ENCODE data around the gene TOMM40L. TPM values are rescaled to one million over a fixed set of nuclear protein-coding genes. Genes with fewer than 3 reads are reported as not detected.

The TOMM40L gene
- total RNA-seq, 4 donors from 2014 or later, result 9.1 to 24.1 (median 16.3) TPM

GRCh38 chr1:161201836-161202712, 23.8 kb upstream of the TOMM40L start, which contains the start of gene NDUFS2:
TSS of gene NDUFS2 (plus strand) at chr1:161202367. CDS start at chr1:161202386, 19 bp downstream.
- peak within 1 kb of the TSS; percentile 92 to 95 (median 94) for H3K27ac ChIP-seq (replicated peaks in 1 of 4)
- peak; percentile 99 for DNase-seq (ENCODE audit: extremely low spot score)
- intact Hi-C loops (cut with DNase I), result no loop called here
- H3K36me3 ChIP-seq, result peaks cover 0 to 38% (median 30%) of the 10 kb centered on the region in 4 donors
- no peaks in the 10 kb centered on the region for H3K9me3 ChIP-seq
- peaks cover 65 to 93% (median 90%) of the 10 kb centered on the region in 4 donors for H3K4me1 ChIP-seq
- no peaks in the 10 kb centered on the region for H3K27me3 ChIP-seq
- peak within 1 kb of the TSS; percentile 71 to 87 (median 76) for H3K4me3 ChIP-seq
- 2% methylated on average over 26 of the region's 53 CpGs for WGBS
- peak; percentile 87 for TF ChIP-seq POLR2A (IDR thresholded peaks at IDR 0.05; ENCODE audit: low read depth)
- peak in 1 of 3 experiments; percentile 19 for TF ChIP-seq CTCF (IDR thresholded peaks at IDR 0.05)
- no peak for TF ChIP-seq EP300 (IDR thresholded peaks at IDR 0.05)
- TF ChIP-seq POLR2AphosphoS5 (IDR thresholded peaks at IDR 0.05), result peak; percentile 92 to 93

- Histone ChIP-seq H3K27ac (replicated peaks in 1 of 4) (peak overlapping the region; percentile 76 to 95 (median 86)), H3K36me3 (peaks cover 25 to 83% (median 68%) of the 10 kb centered on the region in 4 donors), H3K4me1 (peaks cover 63 to 78% (median 71%) of the 10 kb centered on the region in 4 donors)
These were observed 19.3 kb upstream of the TOMM40L start for GRCh38 chr1:161206411-161207140.

GRCh38 chr1:161207173-161207572, 18.7 kb upstream of the TOMM40L start:
- no peaks in the 10 kb centered on the region for H3K9me3 ChIP-seq
- H3K27ac ChIP-seq (replicated peaks in 1 of 4), result peak overlapping the region; percentile 76 to 95 (median 86)
- peaks cover 63 to 74% (median 69%) of the 10 kb centered on the region in 4 donors for H3K4me1 ChIP-seq
- H3K27me3 ChIP-seq, result no peaks in the 10 kb centered on the region
- TF ChIP-seq POLR2AphosphoS5 (IDR thresholded peaks at IDR 0.05) (peak; percentile 92 to 96), EP300 (IDR thresholded peaks at IDR 0.05) (peak; percentile 91), POLR2A (IDR thresholded peaks at IDR 0.05; ENCODE audit: low read depth) (peak; percentile 29), CTCF (IDR thresholded peaks at IDR 0.05) (no peak)
- H3K4me3 ChIP-seq, result peak overlapping the region in 3 of 4 donors; percentile 15 to 29 (median 16)
- peaks cover 31 to 89% (median 74%) of the 10 kb centered on the region in 4 donors for H3K36me3 ChIP-seq
- intact Hi-C loops (cut with DNase I), result no loop called here
- WGBS, result 55% methylated on average over 8 of the region's 8 CpGs
- peak; percentile 94 for DNase-seq (ENCODE audit: extremely low spot score)

More at GRCh38 chr1:161206411-161207140, 19.3 kb upstream of the TOMM40L start:
- 68% methylated on average over 12 of the region's 12 CpGs for WGBS
- no peak for DNase-seq (ENCODE audit: extremely low spot score)
- Histone ChIP-seq H3K4me3 (peak overlapping the region in 1 of 4 donors; percentile 29), H3K9me3 (no peaks in the 10 kb centered on the region), H3K27me3 (no peaks in the 10 kb centered on the region)
- intact Hi-C loops (cut with DNase I), result no loop called here
- TF ChIP-seq POLR2A (IDR thresholded peaks at IDR 0.05; ENCODE audit: low read depth) (no peak), EP300 (IDR thresholded peaks at IDR 0.05) (no peak), POLR2AphosphoS5 (IDR thresholded peaks at IDR 0.05) (no peak)

GRCh38 chr1:161209790-161210409, 16.0 kb upstream of the TOMM40L start:
- Histone ChIP-seq H3K4me3 (no peak overlapping the region), H3K36me3 (peaks cover 57 to 100% (median 89%) of the 10 kb centered on the region in 4 donors), H3K4me1 (peaks cover 42 to 52% (median 47%) of the 10 kb centered on the region in 4 donors), H3K9me3 (no peaks in the 10 kb centered on the region), H3K27me3 (no peaks in the 10 kb centered on the region), H3K27ac (replicated peaks in 1 of 4) (peak overlapping the region; percentile 76 to 95 (median 86))
- intact Hi-C loops (cut with DNase I), result no loop called here
- no peak for DNase-seq (ENCODE audit: extremely low spot score)
- TF ChIP-seq POLR2AphosphoS5 (IDR thresholded peaks at IDR 0.05) (peak in 1 of 2 donors; percentile 54), EP300 (IDR thresholded peaks at IDR 0.05) (no peak), CTCF (IDR thresholded peaks at IDR 0.05) (peak; percentile 85 to 96 (median 93))
- 47% methylated on average over 9 of the region's 11 CpGs for WGBS

Measured in esophagus muscularis mucosa (tissue), 4 donors.